Measurements from ENCODE around the gene CHID1. TPM values are rescaled to one million over a fixed set of nuclear protein-coding genes. Genes with fewer than 3 reads are reported as not detected.

The CHID1 gene
- total and polyA plus RNA-seq, 2 donors (not counting 1 experiment from before 2014, with no cell fraction given) = 54.3 to 68.4 TPM

GRCh38 chr11:843086-843734, 67.4 kb downstream of the CHID1 start:
- Histone ChIP-seq H3K27me3 (ENCODE audit: control insufficient read depth, insufficient read depth, low read length) (no peaks in the 10 kb centered on the region), H3K27ac (ENCODE audit: insufficient read depth, low read length) (peak overlapping the region; percentile 87), H3K4me3 (replicated peaks in 1 of 4; ENCODE audit: control extremely low read depth in 1 of 4, insufficient read depth in 1 of 4, low read depth in 3 of 4, low read length in 4 of 4) (peak overlapping the region; percentile 59 to 96 (median 89)), H4K20me1 (ENCODE audit: control insufficient read depth, extremely low read depth, insufficient read depth, low read length) (peaks cover 5% of the 10 kb centered on the region), H2AFZ (ENCODE audit: low read length) (no peak overlapping the region), H3K36me3 (ENCODE audit: control insufficient read depth, insufficient read depth, low read length) (peaks cover 23% of the 10 kb centered on the region), H3K79me2 (ENCODE audit: control insufficient read depth, insufficient read depth, low read length) (peaks cover 75% of the 10 kb centered on the region), H3K9ac (ENCODE audit: insufficient read depth, low read length) (peak overlapping the region; percentile 95), H3K4me1 (ENCODE audit: control insufficient read depth, extremely low read depth, insufficient read depth, low read length) (peaks cover 34% of the 10 kb centered on the region), H3K4me2 (ENCODE audit: extremely low read depth, insufficient read depth, low read length) (peak overlapping the region; percentile 61), H3K9me3 (ENCODE audit: control insufficient read depth, insufficient read depth, low read depth, low read length) (no peaks in the 10 kb centered on the region)
- DNase-seq (ENCODE audit: low read depth in 2 of 2) = no peak
- TF ChIP-seq CTCF (conservative IDR thresholded peaks at IDR 0.05 in 1 of 2, IDR thresholded peaks at IDR 0.05 in 1 of 2; ENCODE audit: low read depth in 1 of 2, low read length in 2 of 2) (no peak), EZH2 (IDR thresholded peaks at IDR 0.05; ENCODE audit: low read length, missing control alignments) (no peak)

- Histone ChIP-seq H3K4me1 (ENCODE audit: control insufficient read depth, extremely low read depth, insufficient read depth, low read length) (peaks cover 40% of the 10 kb centered on the region), H3K4me3 (replicated peaks in 1 of 4; ENCODE audit: control extremely low read depth in 1 of 4, insufficient read depth in 1 of 4, low read depth in 3 of 4, low read length in 4 of 4) (peak within 1 kb of the TSS; percentile 85 to 96 (median 91)), H3K36me3 (ENCODE audit: control insufficient read depth, insufficient read depth, low read length) (peaks cover 30% of the 10 kb centered on the region), H3K79me2 (ENCODE audit: control insufficient read depth, insufficient read depth, low read length) (peaks cover 76% of the 10 kb centered on the region), H2AFZ (ENCODE audit: low read length) (no peak within 1 kb of the TSS), H3K27ac (ENCODE audit: insufficient read depth, low read length) (peak within 1 kb of the TSS; percentile 87), H3K4me2 (ENCODE audit: extremely low read depth, insufficient read depth, low read length) (peak within 1 kb of the TSS; percentile 99), H3K9me3 (ENCODE audit: control insufficient read depth, insufficient read depth, low read depth, low read length) (no peaks in the 10 kb centered on the region), H3K27me3 (ENCODE audit: control insufficient read depth, insufficient read depth, low read length) (no peaks in the 10 kb centered on the region), H3K9ac (ENCODE audit: insufficient read depth, low read length) (peak within 1 kb of the TSS; percentile 95), H4K20me1 (ENCODE audit: control insufficient read depth, extremely low read depth, insufficient read depth, low read length) (peaks cover 5% of the 10 kb centered on the region)
- peak; percentile 86 to 88 for DNase-seq (ENCODE audit: low read depth in 2 of 2)
- no peak for TF ChIP-seq EZH2 (IDR thresholded peaks at IDR 0.05; ENCODE audit: low read length, missing control alignments)
- no peak for TF ChIP-seq CTCF (conservative IDR thresholded peaks at IDR 0.05 in 1 of 2, IDR thresholded peaks at IDR 0.05 in 1 of 2; ENCODE audit: low read depth in 1 of 2, low read length in 2 of 2)
Observed at GRCh38 chr11:842370-843002, 68.1 kb downstream of the CHID1 start, which contains the start of the genes POLR2L and TSPAN4. TSS of gene POLR2L (minus strand) at chr11:842529. CDS start at chr11:842508, 21 bp downstream. TSS of gene TSPAN4 (plus strand) at chr11:842852. CDS start at chr11:850305, 7,453 bp downstream.

GRCh38 chr11:841981-842369, 68.6 kb downstream of the CHID1 start:
- DNase-seq (ENCODE audit: low read depth in 2 of 2) = no peak

More at GRCh38 chr11:841981-842369, 68.6 kb downstream of the CHID1 start:
- peaks cover 35% of the 10 kb centered on the region for H3K36me3 ChIP-seq (ENCODE audit: control insufficient read depth, insufficient read depth, low read length)
- H3K9ac ChIP-seq (ENCODE audit: insufficient read depth, low read length) = peak overlapping the region; percentile 95
- H3K79me2 ChIP-seq (ENCODE audit: control insufficient read depth, insufficient read depth, low read length) = peaks cover 77% of the 10 kb centered on the region
- peak overlapping the region; percentile 85 to 96 (median 91) for H3K4me3 ChIP-seq (replicated peaks in 1 of 4; ENCODE audit: control extremely low read depth in 1 of 4, insufficient read depth in 1 of 4, low read depth in 3 of 4, low read length in 4 of 4)
- H3K4me2 ChIP-seq (ENCODE audit: extremely low read depth, insufficient read depth, low read length) = peak overlapping the region; percentile 25
- peak overlapping the region; percentile 87 for H3K27ac ChIP-seq (ENCODE audit: insufficient read depth, low read length)
- H2AFZ ChIP-seq (ENCODE audit: low read length) = no peak overlapping the region
- H3K9me3 ChIP-seq (ENCODE audit: control insufficient read depth, insufficient read depth, low read depth, low read length) = no peaks in the 10 kb centered on the region
- no peaks in the 10 kb centered on the region for H3K27me3 ChIP-seq (ENCODE audit: control insufficient read depth, insufficient read depth, low read length)
- H4K20me1 ChIP-seq (ENCODE audit: control insufficient read depth, extremely low read depth, insufficient read depth, low read length) = peaks cover 5% of the 10 kb centered on the region
- H3K4me1 ChIP-seq (ENCODE audit: control insufficient read depth, extremely low read depth, insufficient read depth, low read length) = peaks cover 38% of the 10 kb centered on the region
- no peak for TF ChIP-seq CTCF (conservative IDR thresholded peaks at IDR 0.05 in 1 of 2, IDR thresholded peaks at IDR 0.05 in 1 of 2; ENCODE audit: low read depth in 1 of 2, low read length in 2 of 2)
- no peak for TF ChIP-seq EZH2 (IDR thresholded peaks at IDR 0.05; ENCODE audit: low read length, missing control alignments)
